ENCODE data around the gene KLHL10.
A peak's percentile ranks its signal among the peaks of the same experiment; 100 is the strongest.
"Not testable (repeated sequence)": the region's sequence is repeated elsewhere in the genome, so short reads cannot be mapped to it uniquely, and the experiment has no call there.

Gene KLHL10

DNA sequence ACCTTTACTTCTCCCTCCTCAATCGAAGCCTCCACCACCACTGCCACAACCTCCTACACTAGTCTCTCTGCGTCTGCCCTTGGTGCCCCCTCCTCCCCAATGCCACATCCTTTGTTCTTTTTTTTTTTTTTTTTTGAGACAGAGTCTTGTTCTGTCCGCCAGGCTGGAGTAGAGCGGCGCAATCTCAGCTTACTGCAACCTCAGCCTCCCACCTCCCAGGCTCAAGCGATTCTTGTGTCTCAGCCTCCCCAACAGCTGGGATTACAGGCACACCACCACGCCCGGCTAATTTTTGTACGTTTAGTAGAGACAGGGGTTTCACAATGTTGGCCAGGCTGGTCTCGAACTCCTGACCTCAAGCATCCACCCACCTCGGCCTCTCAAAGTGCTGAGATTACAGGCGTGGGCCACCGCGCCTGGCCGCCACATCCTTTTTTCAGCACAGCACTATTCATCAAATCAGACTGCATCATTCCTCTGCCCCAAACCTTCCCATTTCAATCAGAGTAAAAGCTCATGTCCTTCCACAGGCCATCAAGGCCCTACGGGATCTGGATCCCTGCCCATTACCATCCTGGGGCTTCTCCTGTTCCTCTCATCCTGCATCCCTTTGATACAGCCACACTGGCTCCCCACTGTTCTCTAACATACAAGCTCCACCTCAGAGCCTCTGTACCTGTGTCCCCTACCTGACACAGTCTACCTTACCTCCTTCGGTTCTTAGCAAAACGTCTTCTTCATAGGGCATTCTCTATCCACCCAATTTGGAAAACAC, 25.6 kb downstream of the KLHL10 start:
- FAIRE-seq: no peak

DNA sequence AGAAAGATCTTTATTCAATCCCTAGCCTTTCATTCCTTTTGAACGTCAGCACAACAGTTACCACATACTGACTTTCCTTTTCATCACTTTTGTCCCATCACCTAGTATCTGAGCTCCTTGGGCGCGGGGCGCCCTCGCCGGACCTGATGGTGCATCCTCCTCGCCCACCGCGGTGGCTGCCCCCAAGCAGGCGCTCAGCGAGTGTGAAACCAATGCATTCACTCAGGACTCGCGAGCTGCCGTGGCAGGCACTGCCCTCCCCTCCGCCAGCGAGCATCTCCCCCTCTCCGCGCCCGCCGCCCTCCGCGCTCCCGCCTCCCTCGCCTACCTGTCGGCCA, 26.8 kb downstream of the KLHL10 start:
- no peak for FAIRE-seq

DNA sequence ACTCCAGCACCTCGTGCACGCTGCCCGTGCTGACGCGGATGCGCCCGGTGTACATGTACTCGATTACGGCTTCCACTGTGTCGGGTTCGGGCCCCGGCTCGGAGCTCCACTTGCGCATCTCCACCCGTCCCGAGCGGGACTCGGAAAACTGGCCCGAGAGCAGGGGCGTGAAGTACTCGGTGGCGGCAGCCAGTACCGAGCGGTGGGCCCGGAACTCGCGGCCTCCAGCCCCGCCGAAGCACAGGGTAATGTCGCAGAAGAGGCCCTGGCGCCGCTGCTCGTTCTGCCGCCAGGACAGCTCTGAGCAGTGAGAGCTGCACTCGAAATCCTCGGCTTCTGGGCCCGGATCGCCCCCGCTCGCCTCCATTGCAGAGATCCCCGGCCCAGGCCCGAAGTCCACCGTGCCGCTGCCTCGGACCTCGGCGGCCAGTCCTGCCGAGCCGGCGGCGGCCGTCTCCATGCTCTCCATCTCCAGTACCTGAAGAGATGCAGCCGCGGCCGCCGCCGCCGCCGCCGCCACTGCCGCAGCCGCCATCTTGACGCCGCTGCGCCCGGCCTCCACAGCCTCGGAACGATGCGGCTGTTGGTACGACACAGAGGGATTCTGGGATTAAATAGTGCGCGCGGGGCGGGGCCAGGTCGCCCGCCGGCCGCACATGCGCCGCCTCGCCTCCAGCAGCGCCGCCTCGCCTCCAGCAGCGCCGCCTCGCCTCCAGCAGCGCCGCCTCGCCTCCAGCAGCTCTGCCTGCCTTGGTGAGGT, 27.4 kb downstream of the KLHL10 start, which contains the start of gene KLHL11:
TSS of gene KLHL11 (minus strand) at position 588 of the 760 bp plus-strand sequence. CDS start at position 535, 53 bp downstream.
- no peak for FAIRE-seq

DNA sequence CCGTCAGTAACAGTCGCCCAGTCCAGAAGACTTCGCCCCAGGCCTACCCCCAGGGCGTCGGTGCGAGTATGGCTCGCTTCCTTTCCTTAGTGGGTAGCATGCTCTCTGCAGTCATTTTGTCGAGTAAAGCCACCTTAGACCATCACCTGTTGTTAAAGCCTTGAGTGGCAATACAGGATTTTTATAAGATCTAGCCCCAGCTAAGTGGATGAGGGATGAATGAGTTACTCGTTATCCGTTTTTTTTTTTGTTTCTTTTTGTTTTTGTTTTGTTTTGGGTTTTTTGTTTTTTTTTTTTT, 27.9 kb downstream of the KLHL10 start:
- FAIRE-seq: peak; percentile 17

DNA sequence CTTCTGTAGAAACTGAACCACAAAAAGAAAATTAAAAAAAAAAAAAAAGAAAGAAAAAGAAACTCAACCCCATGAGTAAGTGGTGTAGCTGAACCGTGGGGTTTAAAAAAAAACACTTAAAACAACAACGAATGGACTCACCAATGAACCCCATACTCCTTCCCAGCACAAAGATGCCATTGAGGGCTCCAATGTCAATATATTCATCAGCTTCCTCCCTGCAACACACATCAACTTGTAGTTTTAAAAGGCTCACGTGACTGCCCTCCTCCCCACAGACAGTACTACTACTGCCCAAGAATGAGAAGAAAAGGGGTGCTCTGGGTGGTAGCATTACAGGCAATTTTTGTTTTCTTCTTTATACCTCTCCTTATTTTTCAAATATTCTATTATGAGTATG, 30.9 kb downstream of the KLHL10 start:
- FAIRE-seq: no peak

DNA sequence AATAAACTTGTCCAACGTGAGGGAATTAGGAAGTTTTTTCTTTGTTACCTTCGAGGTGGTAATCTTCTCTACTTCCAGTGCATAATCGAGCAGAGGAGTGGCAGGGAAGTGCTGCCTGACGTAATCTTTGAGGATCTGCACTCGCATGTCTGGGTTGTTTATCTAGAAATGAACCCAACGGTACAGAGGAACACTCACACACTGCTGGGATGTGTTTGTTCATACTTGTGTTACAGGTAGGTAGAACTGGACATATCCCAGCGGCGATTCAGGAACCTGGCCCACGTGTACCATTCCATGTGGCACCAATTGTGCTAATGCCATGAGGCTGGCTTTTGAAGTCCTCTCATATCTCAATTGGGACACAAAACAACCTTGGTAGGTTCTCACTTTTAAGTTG, 31.8 kb downstream of the KLHL10 start:
- FAIRE-seq: no peak

DNA sequence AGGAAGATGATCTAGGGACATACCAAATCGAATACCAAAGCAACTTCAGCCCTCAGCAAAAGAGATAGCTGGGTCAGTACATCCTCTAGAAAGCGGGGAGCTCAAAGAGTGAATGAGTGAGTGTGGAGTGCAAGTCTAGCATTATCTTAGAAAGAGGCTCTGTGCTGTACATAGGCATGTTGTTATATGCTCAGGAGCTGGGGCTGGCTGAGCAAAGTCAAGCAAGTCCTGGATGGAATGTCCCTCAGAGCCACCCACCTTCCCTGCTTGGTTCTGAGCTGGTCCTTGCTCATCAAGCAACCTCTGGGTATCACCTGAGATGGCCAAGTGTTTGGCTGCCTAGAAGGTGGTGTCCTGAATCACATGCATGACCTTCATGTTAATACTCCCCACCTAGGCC, 32.5 kb downstream of the KLHL10 start:
- FAIRE-seq: no peak

DNA sequence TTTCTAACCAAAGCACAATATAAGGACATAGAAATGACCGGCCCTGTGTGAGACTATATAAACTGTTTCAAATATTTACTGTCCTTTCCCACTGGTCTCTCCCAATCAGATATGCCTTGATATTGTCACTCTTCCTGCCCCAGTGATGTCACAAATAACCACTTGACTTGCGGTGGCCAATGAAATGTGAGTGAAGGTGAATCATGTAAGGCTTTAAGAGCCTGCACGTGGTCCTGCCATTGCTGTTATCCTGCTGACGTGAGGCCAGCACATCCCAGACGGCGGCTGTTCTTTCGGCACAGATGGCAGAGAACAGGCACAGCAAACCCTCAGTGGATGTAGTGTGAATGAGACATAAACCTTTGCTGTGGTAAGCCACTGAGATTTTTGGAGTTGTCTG, 33.0 kb downstream of the KLHL10 start:
- FAIRE-seq: no peak

DNA sequence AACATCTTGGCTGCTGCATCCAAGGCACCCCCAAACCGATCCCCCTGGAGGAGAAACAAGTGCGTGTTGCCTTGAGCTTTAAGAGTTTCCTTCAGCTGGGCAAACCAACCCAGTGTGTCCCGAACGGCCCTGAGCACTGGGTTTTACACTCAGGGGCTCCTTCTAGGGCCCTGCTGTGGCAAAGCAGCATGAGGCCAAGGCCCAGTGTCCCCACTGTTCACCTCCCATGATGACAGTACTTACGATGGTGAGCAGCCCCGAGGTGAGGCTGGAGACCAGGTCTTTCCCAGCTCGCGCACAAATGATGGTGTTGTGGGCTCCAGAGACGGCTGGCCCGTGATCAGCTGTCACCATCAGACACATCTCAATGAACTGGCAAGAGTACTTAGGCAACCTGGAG, 34.2 kb downstream of the KLHL10 start:
- no peak for FAIRE-seq

DNA sequence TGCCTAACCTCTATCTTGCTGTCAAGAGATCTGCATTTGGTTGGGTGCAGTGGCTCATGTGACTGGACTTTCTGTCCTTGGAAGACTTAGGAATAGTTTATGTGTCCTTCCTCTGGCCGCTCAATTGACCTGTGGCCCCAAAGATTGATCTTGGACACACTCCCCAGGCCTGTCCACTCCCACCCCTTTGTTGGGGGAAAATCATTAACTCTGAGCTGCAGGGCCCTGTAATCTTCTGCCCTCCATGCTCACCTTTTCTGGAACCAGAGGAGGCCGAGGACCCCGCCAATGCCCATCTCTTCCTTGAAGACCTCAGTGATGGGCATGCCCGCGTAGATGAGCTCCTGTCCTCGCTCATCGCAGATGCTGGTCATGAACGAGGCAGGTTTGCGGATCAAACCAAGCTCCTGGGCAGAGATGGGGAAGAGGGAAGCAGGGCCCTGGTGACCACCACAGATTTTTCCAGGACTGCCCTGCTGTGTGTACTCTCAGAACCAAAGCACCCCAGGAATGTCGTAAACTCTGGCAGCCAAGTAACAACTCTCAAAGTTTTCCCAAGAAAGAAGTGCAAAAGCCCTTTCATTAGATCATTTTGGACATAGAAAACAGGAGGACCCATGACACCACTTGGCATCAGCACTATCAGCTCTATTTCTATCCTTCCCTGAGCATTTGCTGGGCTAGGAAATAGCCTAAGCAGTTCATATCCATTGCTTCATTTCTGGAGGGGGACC, 36.1 kb downstream of the KLHL10 start:
- no peak for FAIRE-seq

DNA sequence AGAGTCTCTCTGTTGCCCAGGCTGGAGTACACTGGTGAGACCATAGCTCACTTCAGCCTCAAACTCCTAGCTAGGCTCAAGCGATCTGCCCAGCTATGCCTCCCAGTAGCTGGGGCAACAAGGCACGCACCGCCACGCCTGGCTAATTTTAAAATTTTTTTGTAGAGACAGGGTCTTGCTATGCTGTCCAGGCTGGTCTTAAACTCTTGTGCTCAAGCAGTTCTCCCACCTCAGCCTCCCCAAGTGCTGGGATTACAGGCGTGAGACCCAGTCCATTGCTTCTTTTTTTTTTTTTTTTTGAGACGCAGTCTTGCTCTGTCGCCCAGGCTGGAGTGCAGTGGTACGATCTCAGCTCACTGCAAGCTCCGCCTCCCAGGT, 36.7 kb downstream of the KLHL10 start:
- not testable (repeated sequence) for FAIRE-seq

DNA sequence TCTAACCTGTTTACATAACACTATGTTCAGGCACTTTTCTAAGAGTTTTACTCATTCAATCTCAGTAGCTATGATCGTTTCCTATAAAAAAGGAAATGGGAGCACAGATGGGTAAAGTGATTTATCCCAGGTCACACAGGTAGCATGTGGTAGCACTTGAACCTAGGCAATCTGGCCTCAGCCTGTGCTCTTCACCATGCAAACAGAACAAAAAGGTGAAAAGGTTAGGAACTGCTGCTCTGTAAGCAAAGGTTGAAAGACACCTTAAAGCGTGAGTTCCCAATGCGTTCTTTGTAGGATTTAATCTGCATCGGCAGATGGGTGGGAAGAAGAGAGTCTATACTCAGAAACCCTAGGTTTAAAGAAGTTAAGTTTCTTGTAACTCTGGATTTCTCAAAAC, 42.5 kb downstream of the KLHL10 start:
- FAIRE-seq: no peak

DNA sequence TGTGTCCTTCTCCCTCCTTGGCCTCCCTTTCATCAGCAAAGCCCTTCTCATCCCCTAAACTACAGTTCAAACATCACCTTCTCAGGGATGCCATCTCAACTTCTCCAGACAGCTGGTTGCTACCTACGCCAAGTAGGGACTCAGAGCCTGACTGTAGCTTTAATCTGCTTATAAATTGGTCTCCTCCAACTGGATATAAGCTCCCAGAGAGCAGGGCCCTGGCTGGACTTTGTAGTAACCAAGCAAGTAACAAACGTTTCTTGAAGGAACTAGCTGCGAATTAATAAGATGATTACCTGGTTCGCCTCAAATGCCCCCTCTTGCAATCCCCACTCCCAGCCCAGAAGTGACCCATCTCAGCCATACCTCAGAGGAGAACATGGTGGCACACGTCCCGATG, 45.1 kb downstream of the KLHL10 start:
- no peak for FAIRE-seq

DNA sequence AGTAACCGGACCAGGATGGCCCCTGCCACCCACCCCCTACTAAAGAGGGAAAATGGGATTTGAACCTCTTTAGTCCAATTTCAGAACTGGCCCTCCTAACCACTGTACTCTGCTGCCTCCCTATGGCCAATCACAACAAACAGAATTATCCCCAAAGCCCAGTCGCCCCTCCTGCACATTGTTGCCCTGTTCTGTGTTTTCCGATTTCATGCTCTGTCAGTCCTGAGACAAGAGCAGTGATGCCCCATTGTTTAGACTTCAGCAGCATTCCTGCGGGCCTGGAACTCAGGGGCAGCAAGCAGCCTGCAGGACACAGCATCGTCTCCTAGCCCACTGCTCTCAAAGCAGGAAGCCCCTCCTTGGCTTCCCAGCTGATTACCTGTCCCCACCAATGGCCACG, 48.1 kb downstream of the KLHL10 start:
- FAIRE-seq: no peak

DNA sequence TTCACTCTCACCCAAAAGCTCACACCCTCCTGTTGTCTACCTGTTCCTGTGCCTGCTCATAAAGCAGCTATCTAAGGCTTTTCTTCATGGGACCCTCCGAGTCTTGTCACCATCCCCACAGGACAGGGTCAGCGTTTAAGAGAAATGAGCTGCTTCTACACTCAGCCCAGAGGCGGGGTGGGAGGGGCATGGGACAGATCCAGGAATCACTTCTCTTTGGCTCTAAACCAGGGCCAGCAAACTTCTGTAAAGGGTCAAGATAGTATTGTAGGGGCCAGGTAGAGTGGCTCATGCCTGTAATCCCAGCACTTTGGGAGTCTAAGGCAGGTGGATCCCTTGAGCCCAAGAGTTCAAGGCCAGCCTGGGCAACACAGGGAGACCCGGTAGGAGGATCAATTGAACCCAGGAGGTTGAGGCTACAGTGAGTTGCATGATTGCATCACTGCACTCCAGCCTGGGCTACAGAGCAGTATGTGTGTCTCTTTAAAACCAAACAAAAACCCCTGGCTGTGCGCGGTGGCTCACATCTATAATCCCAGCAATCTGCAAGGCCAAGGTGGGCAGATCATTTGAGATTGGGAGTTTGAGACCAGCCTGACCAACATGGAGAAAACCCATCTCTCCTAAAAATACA, 50.8 kb downstream of the KLHL10 start:
- no peak for FAIRE-seq

DNA sequence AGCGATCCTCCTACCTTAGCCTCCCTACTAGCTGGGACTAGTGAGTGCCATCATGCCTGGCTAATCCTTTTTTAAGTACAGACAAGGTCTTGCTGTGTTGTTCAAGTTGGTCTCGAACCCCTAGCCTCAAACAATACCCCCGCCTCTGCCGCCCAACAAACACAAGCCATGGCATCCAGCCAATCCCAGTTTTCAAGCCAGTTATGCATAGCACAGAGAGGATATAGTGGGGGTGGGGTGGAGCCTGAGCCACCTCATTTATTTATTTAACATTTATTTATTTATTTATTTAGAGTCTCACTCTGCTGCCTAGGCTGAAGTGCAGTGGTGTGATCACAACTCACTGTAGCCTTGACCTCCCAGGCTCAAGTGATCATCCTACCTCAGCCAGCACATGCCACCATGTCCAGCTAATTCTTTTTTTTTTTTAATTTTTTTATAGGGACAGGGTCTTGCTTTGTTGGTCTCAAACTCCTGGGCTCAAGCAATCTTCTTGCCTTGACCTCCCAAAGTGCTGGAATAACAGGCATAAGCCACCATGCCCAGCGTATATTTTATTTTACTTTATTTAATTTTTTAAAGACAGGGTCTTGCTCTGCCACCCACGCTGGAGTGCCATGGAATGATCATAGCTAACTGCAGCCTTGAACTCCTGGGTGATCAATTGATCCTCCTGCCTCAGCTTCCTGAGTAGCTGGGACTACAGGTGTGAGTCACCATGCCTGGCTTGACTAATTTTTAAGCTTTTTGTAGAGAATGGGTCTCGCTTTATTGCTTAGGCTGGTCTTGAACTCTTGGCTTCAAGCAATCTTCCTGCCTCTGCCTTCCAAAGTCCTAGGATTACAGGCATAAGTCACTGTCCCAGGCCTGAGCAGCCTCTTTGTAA, 53.8 kb downstream of the KLHL10 start:
- no peak for FAIRE-seq

DNA sequence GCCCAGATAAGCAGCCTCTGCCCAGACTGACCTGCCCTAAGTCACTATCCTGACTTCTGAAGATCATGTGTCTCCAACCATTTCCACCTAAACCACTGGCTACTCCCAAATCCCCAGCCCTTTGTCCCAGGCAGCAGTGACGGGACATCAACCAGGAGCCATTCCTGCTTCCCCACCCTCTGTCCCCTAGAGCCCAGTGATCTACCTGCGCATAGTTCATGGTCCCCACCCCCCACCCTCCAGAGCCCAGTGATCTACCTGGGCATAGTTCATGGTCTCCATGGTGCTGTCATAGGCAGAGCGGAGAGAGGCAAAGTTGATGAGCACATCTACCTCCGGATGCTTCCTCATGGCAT, 54.4 kb downstream of the KLHL10 start:
- no peak for FAIRE-seq

DNA sequence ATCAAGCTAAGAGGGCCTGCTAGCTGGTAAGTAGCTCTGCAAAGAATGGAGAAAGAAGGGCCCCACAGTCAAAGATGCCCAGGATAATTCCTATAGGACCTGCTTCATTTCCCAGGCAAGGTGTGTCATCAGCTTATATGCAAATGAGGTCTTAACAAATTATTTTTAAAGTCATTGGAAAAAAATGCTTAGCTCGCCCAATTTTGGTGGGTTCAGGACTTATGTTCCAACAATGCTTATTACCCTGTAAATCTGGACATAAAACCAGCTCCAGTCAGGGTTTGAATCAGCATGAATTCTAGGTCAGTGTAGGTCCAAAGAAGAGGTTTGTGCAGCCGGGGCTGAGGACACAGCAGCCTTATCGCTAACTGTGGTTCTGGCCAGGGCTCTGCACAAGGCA, 55.8 kb downstream of the KLHL10 start:
- no peak for FAIRE-seq

DNA sequence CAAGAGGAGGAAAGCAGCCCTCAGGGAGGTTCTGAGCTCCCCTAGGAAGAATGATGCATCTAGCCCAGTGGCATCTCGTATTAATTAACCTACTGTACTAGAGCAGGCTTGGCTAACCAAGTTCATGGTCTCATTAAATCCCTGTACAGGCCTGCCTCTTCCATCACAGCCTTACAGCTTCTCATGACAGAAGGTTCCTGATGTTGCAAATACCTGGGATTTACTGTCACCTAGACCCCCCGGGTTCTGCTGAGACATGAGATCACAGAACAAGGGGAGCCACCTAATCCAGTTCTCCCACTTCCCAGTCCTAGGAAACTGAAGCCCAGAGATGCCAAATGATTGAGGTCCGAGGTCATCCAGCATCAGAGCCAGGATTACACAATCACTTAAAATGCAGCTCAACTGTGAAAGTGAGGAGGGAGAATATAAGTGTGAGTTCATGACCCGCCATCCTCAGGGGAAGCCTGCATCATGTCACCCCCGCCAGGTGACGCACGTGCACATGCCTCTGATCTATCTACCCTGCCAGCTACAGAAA, 57.2 kb downstream of the KLHL10 start:
- FAIRE-seq: no peak

DNA sequence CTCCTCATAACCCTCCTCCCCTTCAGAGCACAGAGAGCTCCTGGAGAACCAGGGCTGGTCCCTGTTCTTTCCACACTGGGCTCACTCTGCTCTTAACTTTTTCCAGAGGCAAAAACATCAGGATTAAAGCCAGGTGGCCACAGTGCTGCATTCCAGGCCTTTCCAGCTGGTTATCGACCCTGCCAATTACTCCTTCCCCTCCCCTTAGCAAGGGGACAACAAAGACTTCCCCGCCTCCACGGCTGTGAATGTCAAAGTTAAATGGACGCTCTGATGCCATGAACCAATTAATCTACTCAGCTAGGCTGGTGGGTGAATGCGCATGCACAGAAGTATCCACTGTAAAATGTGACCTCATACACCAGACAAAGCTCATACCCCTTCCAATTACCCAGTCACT, 58.0 kb downstream of the KLHL10 start:
- no peak for FAIRE-seq

DNA sequence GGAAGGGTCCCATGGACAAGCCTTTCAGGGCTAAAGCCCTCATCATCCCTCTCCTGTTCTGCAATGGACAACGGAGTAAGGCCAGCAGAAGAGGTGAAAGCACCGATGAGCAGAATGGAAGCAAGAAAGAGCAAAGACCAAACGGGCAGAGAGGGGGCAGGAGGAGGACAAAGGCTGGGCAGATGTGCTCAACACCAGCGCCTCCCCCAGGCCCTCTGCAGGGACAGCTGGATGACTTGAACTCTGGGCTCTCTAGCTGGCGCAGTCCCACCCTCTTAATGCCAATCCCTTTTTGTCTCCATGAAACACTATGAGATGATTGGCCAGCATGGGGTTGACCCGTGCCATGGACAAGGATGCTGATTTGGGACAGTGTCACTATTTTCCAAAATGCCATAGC, 59.1 kb downstream of the KLHL10 start:
- no peak for FAIRE-seq
